ENCODE results near the gene OTULINL. TPM values are rescaled to one million over a fixed set of nuclear protein-coding genes. Genes with fewer than 3 reads are reported as not detected.
A peak's percentile ranks its signal among the peaks of the same experiment; 100 is the strongest.

OTULINL gene
- total RNA-seq, 3 donors from 2014 or later (not counting 1 experiment from before 2014, with no cell fraction given): 33.0 to 67.4 (median 51.8) TPM

- Histone ChIP-seq H3K4me1 (ENCODE audit: control insufficient read depth, insufficient read depth, low read length) (no peaks in the 10 kb centered on the region), H3K4me3 (ENCODE audit: low read length) (no peak overlapping the region), H3K27ac (ENCODE audit: low read length) (no peak overlapping the region), H3K27me3 (ENCODE audit: control insufficient read depth, insufficient read depth, low read length) (no peaks in the 10 kb centered on the region), H3K36me3 (ENCODE audit: control insufficient read depth, insufficient read depth, low read length) (no peaks in the 10 kb centered on the region), H3K9me3 (ENCODE audit: control insufficient read depth, insufficient read depth, low read length) (no peaks in the 10 kb centered on the region)
- 100% methylated on average over 1 of the region's 2 CpGs for WGBS (ENCODE audit: insufficient coverage)
- no peaks in the 10 kb centered on the region for H3K36me3 Mint-ChIP-seq
- no peak for DNase-seq
- peaks cover 0 to 7% of the 10 kb centered on the region in 2 donors for H3K4me1 Mint-ChIP-seq
- intact Hi-C loops (cut with micrococcal nuclease): no loop called here
- ATAC-seq: no peak
- no peak for TF ChIP-seq CTCF (IDR thresholded peaks at IDR 0.05)
- H3K4me3 Mint-ChIP-seq: no peak overlapping the region
- H3K9me3 Mint-ChIP-seq: peaks cover 0 to 2% of the 10 kb centered on the region in 2 donors
- H3K27me3 Mint-ChIP-seq (ENCODE audit: low read depth in 2 of 2): no peaks in the 10 kb centered on the region
- H3K27ac Mint-ChIP-seq: no peak overlapping the region
Observed at GRCh38 chr5:14630671-14631070, 49.1 kb downstream of the OTULINL start.

GRCh38 chr5:14635656-14636055, 54.1 kb downstream of the OTULINL start:
- WGBS (ENCODE audit: insufficient coverage): 76% methylated on average over 2 of the region's 2 CpGs
- no peak for DNase-seq
- Histone ChIP-seq H3K4me1 (ENCODE audit: control insufficient read depth, insufficient read depth, low read length) (no peaks in the 10 kb centered on the region), H3K9me3 (ENCODE audit: control insufficient read depth, insufficient read depth, low read length) (no peaks in the 10 kb centered on the region), H3K27ac (ENCODE audit: low read length) (no peak overlapping the region), H3K27me3 (ENCODE audit: control insufficient read depth, insufficient read depth, low read length) (no peaks in the 10 kb centered on the region), H3K36me3 (ENCODE audit: control insufficient read depth, insufficient read depth, low read length) (no peaks in the 10 kb centered on the region), H3K4me3 (ENCODE audit: low read length) (no peak overlapping the region)
- peaks cover 8 to 24% of the 10 kb centered on the region in 2 donors for H3K27me3 Mint-ChIP-seq (ENCODE audit: low read depth in 2 of 2)
- no peaks in the 10 kb centered on the region for H3K36me3 Mint-ChIP-seq
- no peak for ATAC-seq
- no peak for TF ChIP-seq CTCF (IDR thresholded peaks at IDR 0.05)
- peaks cover 0 to 2% of the 10 kb centered on the region in 2 donors for H3K9me3 Mint-ChIP-seq
- H3K27ac Mint-ChIP-seq: peak overlapping the region in 1 of 2 donors; percentile 20
- intact Hi-C loops (cut with micrococcal nuclease): no loop called here
- no peak overlapping the region for H3K4me3 Mint-ChIP-seq
- peaks cover 0 to 7% of the 10 kb centered on the region in 2 donors for H3K4me1 Mint-ChIP-seq

GRCh38 chr5:14640765-14641164, 59.2 kb downstream of the OTULINL start:
- no peaks in the 10 kb centered on the region for H3K36me3 Mint-ChIP-seq
- no peaks in the 10 kb centered on the region for H3K9me3 Mint-ChIP-seq
- intact Hi-C loops (cut with micrococcal nuclease): no loop called here
- no peaks in the 10 kb centered on the region for H3K4me1 Mint-ChIP-seq
- no peaks in the 10 kb centered on the region for H3K4me1 ChIP-seq (ENCODE audit: control insufficient read depth, insufficient read depth, low read length)
- H3K9me3 ChIP-seq (ENCODE audit: control insufficient read depth, insufficient read depth, low read length): no peaks in the 10 kb centered on the region
- WGBS (ENCODE audit: insufficient coverage): 91% methylated on average over 10 of the region's 10 CpGs
- no peak overlapping the region for H3K27ac Mint-ChIP-seq
- no peaks in the 10 kb centered on the region for H3K36me3 ChIP-seq (ENCODE audit: control insufficient read depth, insufficient read depth, low read length)
- DNase-seq (no peak), ATAC-seq (no peak)
- no peak for TF ChIP-seq CTCF (IDR thresholded peaks at IDR 0.05)
- no peak overlapping the region for H3K27ac ChIP-seq (ENCODE audit: low read length)
- H3K27me3 Mint-ChIP-seq (ENCODE audit: low read depth in 2 of 2): peaks cover 15 to 30% of the 10 kb centered on the region in 2 donors
- H3K4me3 Mint-ChIP-seq: no peak overlapping the region
- H3K4me3 ChIP-seq (ENCODE audit: low read length): no peak overlapping the region
- H3K27me3 ChIP-seq (ENCODE audit: control insufficient read depth, insufficient read depth, low read length): no peaks in the 10 kb centered on the region

- H3K4me1 ChIP-seq (ENCODE audit: control insufficient read depth, insufficient read depth, low read length): no peaks in the 10 kb centered on the region
- H3K27ac ChIP-seq (ENCODE audit: low read length): no peak overlapping the region
- Mint-ChIP-seq H3K27ac (no peak overlapping the region), H3K36me3 (no peaks in the 10 kb centered on the region), H3K4me1 (peaks cover 0 to 5% of the 10 kb centered on the region in 2 donors), H3K9me3 (no peaks in the 10 kb centered on the region), H3K4me3 (no peak overlapping the region), H3K27me3 (ENCODE audit: low read depth in 2 of 2) (peaks cover 16 to 19% of the 10 kb centered on the region in 2 donors)
- intact Hi-C loops (cut with micrococcal nuclease): no loop called here
- WGBS (ENCODE audit: insufficient coverage): 86% methylated on average over 1 of the region's 1 CpG
- H3K9me3 ChIP-seq (ENCODE audit: control insufficient read depth, insufficient read depth, low read length): no peaks in the 10 kb centered on the region
- no peak for DNase-seq
- H3K36me3 ChIP-seq (ENCODE audit: control insufficient read depth, insufficient read depth, low read length): no peaks in the 10 kb centered on the region
- H3K4me3 ChIP-seq (ENCODE audit: low read length): no peak overlapping the region
- TF ChIP-seq CTCF (IDR thresholded peaks at IDR 0.05): no peak
- H3K27me3 ChIP-seq (ENCODE audit: control insufficient read depth, insufficient read depth, low read length): no peaks in the 10 kb centered on the region
- no peak for ATAC-seq
Observed at GRCh38 chr5:14644623-14645237, 63.1 kb downstream of the OTULINL start.

Measured in natural killer cell (primary cell).